Activated CD8-positive, alpha-beta memory T cell treated with anti-CD3 and anti-CD28 coated beads, Interleukin-2, amount 50 U/mL, for 4 hours (primary cell): ENCODE measurements around the gene NEUROD2.
A peak's percentile ranks its signal among the peaks of the same experiment; 100 is the strongest.

Experiments
- DNase-seq: peaks from one replicate; pipeline ENCODE4 v3.0.0-alpha.2; 2020

NEUROD2 gene

GRCh38 chr17:39607851-39608130 lies at the start of gene NEUROD2:
Gene NEUROD2, minus strand, starts transcription at chr17:39607920. Its CDS starts 1,321 bp downstream, at chr17:39606599.
- no peak for DNase-seq

- DNase-seq = no peak
Observed at GRCh38 chr17:39655105-39655504, 47.4 kb upstream of the NEUROD2 start.

GRCh38 chr17:39653662-39654331 lies 46.1 kb upstream of the NEUROD2 start:
- DNase-seq = peak; percentile 82

- DNase-seq = no peak
Observed at GRCh38 chr17:39653316-39653661, 45.6 kb upstream of the NEUROD2 start.

- no peak for DNase-seq
Observed at GRCh38 chr17:39652587-39653315, 45.0 kb upstream of the NEUROD2 start.

- DNase-seq = no peak
Observed at GRCh38 chr17:39651923-39652586, 44.3 kb upstream of the NEUROD2 start.

- DNase-seq = no peak
Observed at GRCh38 chr17:39650121-39650579, 42.4 kb upstream of the NEUROD2 start.

- DNase-seq = no peak
Observed at GRCh38 chr17:39648616-39649366, 41.1 kb upstream of the NEUROD2 start.

- DNase-seq = no peak
Observed at GRCh38 chr17:39647256-39647655, 39.5 kb upstream of the NEUROD2 start.

GRCh38 chr17:39643271-39643670 lies 35.6 kb upstream of the NEUROD2 start:
- no peak for DNase-seq

GRCh38 chr17:39642291-39643074 lies 34.8 kb upstream of the NEUROD2 start:
- no peak for DNase-seq

GRCh38 chr17:39641883-39642282 lies 34.2 kb upstream of the NEUROD2 start:
- DNase-seq = no peak

- DNase-seq = no peak
Observed at GRCh38 chr17:39641097-39641496, 33.4 kb upstream of the NEUROD2 start.

GRCh38 chr17:39640591-39641031 lies 32.9 kb upstream of the NEUROD2 start:
- DNase-seq = no peak

GRCh38 chr17:39639566-39640458 lies 32.1 kb upstream of the NEUROD2 start:
- no peak for DNase-seq

- no peak for DNase-seq
Observed at GRCh38 chr17:39639043-39639442, 31.3 kb upstream of the NEUROD2 start.

GRCh38 chr17:39638317-39638716 lies 30.6 kb upstream of the NEUROD2 start:
- DNase-seq = no peak

- DNase-seq = peak; percentile 91
Observed at GRCh38 chr17:39636927-39637736, 29.4 kb upstream of the NEUROD2 start, which contains the start of gene STARD3. Gene STARD3, plus strand, starts transcription at chr17:39637144. Its CDS starts 16,388 bp downstream, at chr17:39653532.

- no peak for DNase-seq
Observed at GRCh38 chr17:39636587-39636926, 28.8 kb upstream of the NEUROD2 start.

- DNase-seq = no peak
Observed at GRCh38 chr17:39635614-39636176, 28.0 kb upstream of the NEUROD2 start.
